ENCODE results near the gene HMGXB4. TPM values are rescaled to one million over a fixed set of nuclear protein-coding genes. Genes with fewer than 3 reads are reported as not detected.
A peak's percentile ranks its signal among the peaks of the same experiment; 100 is the strongest.

Gene HMGXB4
- total RNA-seq, 2 experiments from 2014 or later, result 41.4 to 44.1 TPM

DNA sequence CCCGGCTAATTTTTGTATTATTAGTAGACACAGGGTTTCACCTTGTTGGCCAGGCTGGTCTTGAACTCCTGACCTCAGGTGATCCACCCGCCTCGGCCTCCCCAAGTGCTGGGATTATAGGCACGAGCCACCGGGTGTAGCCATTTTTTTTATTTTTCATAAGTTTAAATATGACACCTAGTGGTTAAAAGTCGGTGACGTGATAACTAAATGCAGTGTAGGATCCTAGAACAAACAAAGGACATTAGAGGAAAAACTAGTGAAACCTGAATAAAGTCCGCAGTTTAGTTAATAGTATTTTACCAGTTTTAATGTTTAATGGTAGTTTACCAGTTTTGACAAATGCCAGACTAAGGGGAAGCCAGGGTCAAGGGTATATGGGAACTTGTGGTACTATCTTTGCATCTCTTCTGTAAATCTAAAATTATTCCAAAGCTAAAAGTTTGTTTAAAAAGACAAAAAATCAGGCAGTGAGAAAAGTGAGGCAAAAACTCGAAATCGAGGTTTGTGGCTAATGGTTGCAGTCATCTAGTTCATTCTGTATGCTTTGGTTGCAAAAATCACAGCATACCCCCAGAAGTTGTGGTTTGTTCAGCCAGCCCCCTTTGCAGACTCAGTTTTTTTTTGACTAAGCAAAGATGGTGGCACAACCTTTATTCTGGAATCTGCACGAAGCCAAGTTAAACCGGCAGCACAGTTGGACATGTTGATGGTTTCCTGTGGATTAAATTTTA, 72.0 kb downstream of the HMGXB4 start:
- ATAC-seq (ENCODE audit: poor library complexity) (no peak), DNase-seq (peak in 1 of 14 experiments; percentile 31)
- ChIA-PET POLR2A (interaction anchor here (0.6 to 4.4 kb wide), 4 partner anchors 19 to 698 kb away, joined by 4 to 50 read pairs (median 14); partner anchors contain the start of genes HMGXB4 and TOM1), CTCF (interaction anchor here (0.6 to 1.9 kb wide), 4 partner anchors 23 to 47 kb away, joined by 3 to 6 read pairs (median 3); partner anchors contain the start of gene TOM1)
- H3K27me3 Mint-ChIP-seq, result no peaks in the 10 kb centered on the region
- Histone ChIP-seq H3K4me1 (ENCODE audit: insufficient read depth, low read length) (peaks cover 45% of the 10 kb centered on the region), H3K27me3 (ENCODE audit: control insufficient read depth in 1 of 2, insufficient read depth in 2 of 2, low read length in 2 of 2) (no peaks in the 10 kb centered on the region), H3K36me3 (ENCODE audit: insufficient read depth, low read length) (peaks cover 73% of the 10 kb centered on the region), H3K9me3 (ENCODE audit: control insufficient read depth in 1 of 2, insufficient read depth in 1 of 2, low read length in 2 of 2) (no peaks in the 10 kb centered on the region), H3K4me3 (ENCODE audit: low read length) (no peak overlapping the region), H3K27ac (ENCODE audit: low read depth in 1 of 2, low read length in 2 of 2) (no peak overlapping the region)
- peaks cover 32% of the 10 kb centered on the region for H3K4me1 Mint-ChIP-seq (ENCODE audit: low read depth)
- peak overlapping the region; percentile 70 for H3K27ac Mint-ChIP-seq
- no peaks in the 10 kb centered on the region for H3K9me3 Mint-ChIP-seq
- H3K36me3 Mint-ChIP-seq (ENCODE audit: low read depth), result peaks cover 90% of the 10 kb centered on the region
- TF ChIP-seq, protein P1, sequence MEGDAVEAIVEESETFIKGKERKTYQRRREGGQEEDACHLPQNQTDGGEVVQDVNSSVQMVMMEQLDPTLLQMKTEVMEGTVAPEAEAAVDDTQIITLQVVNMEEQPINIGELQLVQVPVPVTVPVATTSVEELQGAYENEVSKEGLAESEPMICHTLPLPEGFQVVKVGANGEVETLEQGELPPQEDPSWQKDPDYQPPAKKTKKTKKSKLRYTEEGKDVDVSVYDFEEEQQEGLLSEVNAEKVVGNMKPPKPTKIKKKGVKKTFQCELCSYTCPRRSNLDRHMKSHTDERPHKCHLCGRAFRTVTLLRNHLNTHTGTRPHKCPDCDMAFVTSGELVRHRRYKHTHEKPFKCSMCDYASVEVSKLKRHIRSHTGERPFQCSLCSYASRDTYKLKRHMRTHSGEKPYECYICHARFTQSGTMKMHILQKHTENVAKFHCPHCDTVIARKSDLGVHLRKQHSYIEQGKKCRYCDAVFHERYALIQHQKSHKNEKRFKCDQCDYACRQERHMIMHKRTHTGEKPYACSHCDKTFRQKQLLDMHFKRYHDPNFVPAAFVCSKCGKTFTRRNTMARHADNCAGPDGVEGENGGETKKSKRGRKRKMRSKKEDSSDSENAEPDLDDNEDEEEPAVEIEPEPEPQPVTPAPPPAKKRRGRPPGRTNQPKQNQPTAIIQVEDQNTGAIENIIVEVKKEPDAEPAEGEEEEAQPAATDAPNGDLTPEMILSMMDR (IDR thresholded peaks at IDR 0.05), result no peak
- peak overlapping the region; percentile 55 for H3K4me3 Mint-ChIP-seq
- intact Hi-C loops (cut with DNase I, micrococcal nuclease), result no loop called here

DNA sequence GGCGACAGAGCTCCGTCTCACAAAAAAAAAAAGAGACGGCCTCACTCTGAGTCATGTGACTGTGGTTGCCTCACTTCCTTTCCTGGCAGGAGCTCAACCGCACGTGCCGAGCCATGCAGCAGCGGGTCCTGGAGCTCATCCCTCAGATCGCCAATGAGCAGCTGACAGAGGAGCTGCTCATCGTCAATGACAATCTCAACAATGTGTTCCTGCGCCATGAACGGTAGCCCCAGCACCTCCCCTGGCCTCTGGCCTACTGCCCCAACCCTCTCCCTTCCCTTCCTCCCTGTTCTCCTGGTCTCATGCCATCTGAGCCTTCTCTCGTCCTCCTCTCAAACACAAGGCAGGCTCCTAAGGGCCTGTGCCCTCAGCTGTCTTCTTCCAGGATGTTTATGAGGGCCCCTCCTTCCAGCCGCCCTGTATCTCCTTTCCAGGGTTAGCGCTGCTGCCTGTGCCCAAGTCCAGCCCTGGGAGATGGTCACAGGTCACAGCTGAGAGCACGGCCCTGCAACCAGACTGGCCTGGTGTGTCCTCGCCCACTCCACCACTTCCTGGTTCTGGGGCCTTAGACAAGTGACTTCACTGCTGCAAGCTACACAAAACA, 73.1 kb downstream of the HMGXB4 start:
- Mint-ChIP-seq H3K4me1 (ENCODE audit: low read depth) (peaks cover 34% of the 10 kb centered on the region), H3K4me3 (peak overlapping the region; percentile 69), H3K27me3 (no peaks in the 10 kb centered on the region), H3K27ac (peak overlapping the region; percentile 86), H3K36me3 (ENCODE audit: low read depth) (peaks cover 90% of the 10 kb centered on the region), H3K9me3 (no peaks in the 10 kb centered on the region)
- H3K27ac ChIP-seq (ENCODE audit: low read depth in 1 of 2, low read length in 2 of 2), result peak overlapping the region in 1 of 2 donors; percentile 64
- H3K4me1 ChIP-seq (ENCODE audit: insufficient read depth, low read length), result peaks cover 55% of the 10 kb centered on the region
- peak; percentile 71 for ATAC-seq (ENCODE audit: poor library complexity)
- H3K27me3 ChIP-seq (ENCODE audit: control insufficient read depth in 1 of 2, insufficient read depth in 2 of 2, low read length in 2 of 2), result no peaks in the 10 kb centered on the region
- H3K4me3 ChIP-seq (ENCODE audit: low read length), result no peak overlapping the region
- ChIA-PET POLR2A (interaction anchor here (0.6 to 4.4 kb wide), 7 partner anchors 20 to 697 kb away, joined by 3 to 50 read pairs (median 8); partner anchors contain the start of genes APOL6, HMGXB4 and TOM1), CTCF (interaction anchor here (0.7 to 1.9 kb wide), 4 partner anchors 16 to 31 kb away, joined by 3 to 6 read pairs (median 4); partner anchors contain the start of gene TOM1)
- intact Hi-C loops (cut with DNase I, micrococcal nuclease), result loop anchor here (2.0 to 5.0 kb wide), 2 partner anchors 32 to 33 kb away; partner anchors contain the start of gene TOM1 (in 2 of the 2)
- TF ChIP-seq, protein P1 (IDR thresholded peaks at IDR 0.05), result no peak
- peak; percentile 23 to 83 (median 52) for DNase-seq
- H3K9me3 ChIP-seq (ENCODE audit: control insufficient read depth in 1 of 2, insufficient read depth in 1 of 2, low read length in 2 of 2), result no peaks in the 10 kb centered on the region
- H3K36me3 ChIP-seq (ENCODE audit: insufficient read depth, low read length), result peaks cover 74% of the 10 kb centered on the region

GRCh38 chr22:35332278-35332677, 75.0 kb downstream of the HMGXB4 start:
- no peak overlapping the region for H3K4me3 Mint-ChIP-seq
- no peaks in the 10 kb centered on the region for H3K27me3 Mint-ChIP-seq
- H3K9me3 Mint-ChIP-seq, result no peaks in the 10 kb centered on the region
- POLR2A ChIA-PET, result interaction anchor here (0.8 kb wide), 1 partner anchor 33 kb away, joined by 3 read pairs; no protein-coding TSS in a partner anchor
- DNase-seq, result no peak
- Histone ChIP-seq H3K4me3 (ENCODE audit: low read length) (no peak overlapping the region), H3K36me3 (ENCODE audit: insufficient read depth, low read length) (peaks cover 77% of the 10 kb centered on the region), H3K27ac (ENCODE audit: low read depth in 1 of 2, low read length in 2 of 2) (no peak overlapping the region), H3K9me3 (ENCODE audit: control insufficient read depth in 1 of 2, insufficient read depth in 1 of 2, low read length in 2 of 2) (no peaks in the 10 kb centered on the region), H3K4me1 (ENCODE audit: insufficient read depth, low read length) (peaks cover 65% of the 10 kb centered on the region), H3K27me3 (ENCODE audit: control insufficient read depth in 1 of 2, insufficient read depth in 2 of 2, low read length in 2 of 2) (no peaks in the 10 kb centered on the region)
- TF ChIP-seq, protein P1 (IDR thresholded peaks at IDR 0.05), result no peak
- H3K27ac Mint-ChIP-seq, result peak overlapping the region; percentile 14
- intact Hi-C loops (cut with DNase I, micrococcal nuclease), result loop anchor here in 1 of 2 experiments (5.0 kb wide), 1 partner anchor 35 kb away; the partner anchor contains the start of gene TOM1
- peaks cover 43% of the 10 kb centered on the region for H3K4me1 Mint-ChIP-seq (ENCODE audit: low read depth)
- CTCF ChIA-PET, result no interaction called here
- peaks cover 88% of the 10 kb centered on the region for H3K36me3 Mint-ChIP-seq (ENCODE audit: low read depth)
- ATAC-seq (ENCODE audit: poor library complexity), result no peak
